Measurements from ENCODE around the gene ATG5.

DNA sequence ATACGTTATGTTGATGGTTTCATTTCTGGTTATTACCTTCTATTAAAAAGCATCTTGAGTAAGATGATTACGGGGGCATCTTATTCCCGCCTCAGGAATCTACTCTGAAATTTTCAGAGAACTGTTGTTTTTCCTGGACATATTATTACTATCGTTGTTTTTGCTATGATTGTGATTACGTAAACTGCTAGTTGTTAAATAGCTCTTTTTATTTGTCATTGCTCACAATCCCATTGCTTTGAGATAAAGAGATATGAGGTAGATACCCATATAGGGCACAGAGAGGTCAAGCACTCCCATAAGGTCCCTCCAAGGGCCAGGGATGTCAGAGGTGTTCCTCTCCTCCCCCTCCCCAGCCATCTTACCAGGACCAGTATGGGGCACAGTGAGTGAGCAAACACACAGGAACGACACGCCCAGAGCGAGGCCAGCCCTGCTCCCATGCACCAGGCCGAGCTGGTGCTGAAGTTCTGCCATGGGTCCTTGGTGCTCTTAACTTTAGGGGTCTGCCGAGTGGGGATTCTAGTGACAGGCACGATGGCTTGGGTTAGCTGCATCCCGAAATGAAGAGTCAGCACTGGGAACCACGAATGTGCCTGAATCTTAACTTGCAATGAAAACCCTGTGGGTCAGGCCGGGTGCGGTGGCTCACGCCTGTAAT, 189.5 kb downstream of the ATG5 start:
- no peak for TF ChIP-seq CTCF (IDR thresholded peaks at IDR 0.05)
- TF ChIP-seq POLR2AphosphoS5 (IDR thresholded peaks at IDR 0.05): no peak
- TF ChIP-seq POLR2A (IDR thresholded peaks at IDR 0.05): no peak
- no peak for TF ChIP-seq EP300 (IDR thresholded peaks at IDR 0.05)
